Measurements from ENCODE around the gene C22orf39.
"Not testable (repeated sequence)": the region's sequence is repeated elsewhere in the genome, so short reads cannot be mapped to it uniquely, and the experiment has no call there.

The C22orf39 gene

DNA sequence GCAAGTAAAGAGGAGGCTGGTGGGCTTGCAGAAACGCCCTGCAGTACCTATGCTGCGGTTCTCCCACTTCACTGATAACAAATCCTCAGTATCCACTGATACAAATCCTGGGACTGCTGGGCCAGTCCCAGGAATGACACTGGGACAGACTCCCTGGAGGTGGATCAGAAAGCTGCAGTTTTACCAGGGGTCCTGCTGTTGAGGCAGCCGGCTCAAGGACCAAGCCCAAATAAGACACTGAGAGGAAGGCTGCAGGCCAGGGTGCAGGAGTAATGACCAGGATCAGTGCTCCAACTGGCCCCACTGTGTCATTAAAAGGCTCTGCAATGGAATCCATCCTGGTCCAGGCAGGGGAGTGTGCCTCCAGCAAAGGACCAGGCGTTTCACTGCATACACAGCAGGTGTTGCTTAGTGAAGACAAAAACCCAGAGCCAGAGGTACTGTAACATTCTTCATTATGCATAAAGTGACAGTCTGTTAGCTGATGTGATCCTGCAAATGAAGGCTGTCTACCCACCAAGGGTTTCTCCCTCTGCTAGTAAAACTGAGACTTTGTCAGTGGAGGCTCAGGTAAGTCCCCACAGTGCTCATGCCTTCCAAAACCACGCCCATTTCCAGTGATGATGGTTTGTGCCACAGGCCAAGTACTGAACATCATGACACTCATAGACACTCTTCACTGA lies 1.4 kb upstream of the C22orf39 start:
- peak; percentile 57 for FAIRE-seq
- TF ChIP-seq POU2F2 (IDR thresholded peaks at IDR 0.05; ENCODE audit: low read depth, low read length) (no peak), POLR2AphosphoS5 (IDR thresholded peaks at IDR 0.05; ENCODE audit: low read depth, low read length) (no peak; the same call in 1 of the 2 replicates), POLR2A (IDR thresholded peaks at IDR 0.05; ENCODE audit: low read depth, low read length) (no peak), SPI1 (IDR thresholded peaks at IDR 0.05; ENCODE audit: low read depth, low read length) (no peak), PAX5 (IDR thresholded peaks at IDR 0.05; ENCODE audit: insufficient read depth, low read length, severe bottlenecking) (no peak)

DNA sequence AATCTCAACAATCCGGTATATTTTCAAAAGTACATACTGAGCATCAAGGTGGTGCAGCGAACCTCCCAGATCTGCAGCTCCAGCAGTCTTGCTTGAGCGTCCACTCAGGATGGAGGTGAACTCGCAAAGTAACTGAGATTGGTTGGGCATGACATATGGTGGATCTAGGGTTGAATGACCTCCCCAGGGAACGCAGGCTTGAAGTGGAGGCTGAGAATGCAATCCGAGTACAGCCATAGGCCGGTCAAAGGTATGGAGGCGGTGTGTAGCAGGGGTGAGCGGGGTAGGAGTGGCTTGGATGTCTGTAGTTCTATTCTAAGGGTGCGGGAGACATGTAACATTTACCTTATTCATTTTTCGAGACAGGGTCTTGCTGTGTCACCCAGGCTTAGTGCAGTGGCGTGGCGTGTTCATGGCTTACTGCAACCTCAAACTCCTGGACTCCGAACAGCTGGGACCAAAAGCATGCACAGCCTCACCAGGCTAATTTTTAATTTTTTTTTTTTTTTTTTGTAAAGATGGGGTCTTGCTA lies 631 bp upstream of the C22orf39 start:
- peak; percentile 53 for DNase-seq (ENCODE audit: insufficient read length, low spot score)
- peak; percentile 23; the same call in 1 of the 2 replicates for TF ChIP-seq POLR2AphosphoS5 (IDR thresholded peaks at IDR 0.05; ENCODE audit: low read depth, low read length)
- no peak for TF ChIP-seq POU2F2 (IDR thresholded peaks at IDR 0.05; ENCODE audit: low read depth, low read length)
- peak; percentile 25; the same call in 1 of the 2 replicates for TF ChIP-seq POLR2A (IDR thresholded peaks at IDR 0.05; ENCODE audit: low read depth, low read length)
- no peak for FAIRE-seq

More for the DNA sequence above, 1.4 kb upstream of the C22orf39 start:
- no peak for DNase-seq (ENCODE audit: insufficient read length, low spot score)

DNA sequence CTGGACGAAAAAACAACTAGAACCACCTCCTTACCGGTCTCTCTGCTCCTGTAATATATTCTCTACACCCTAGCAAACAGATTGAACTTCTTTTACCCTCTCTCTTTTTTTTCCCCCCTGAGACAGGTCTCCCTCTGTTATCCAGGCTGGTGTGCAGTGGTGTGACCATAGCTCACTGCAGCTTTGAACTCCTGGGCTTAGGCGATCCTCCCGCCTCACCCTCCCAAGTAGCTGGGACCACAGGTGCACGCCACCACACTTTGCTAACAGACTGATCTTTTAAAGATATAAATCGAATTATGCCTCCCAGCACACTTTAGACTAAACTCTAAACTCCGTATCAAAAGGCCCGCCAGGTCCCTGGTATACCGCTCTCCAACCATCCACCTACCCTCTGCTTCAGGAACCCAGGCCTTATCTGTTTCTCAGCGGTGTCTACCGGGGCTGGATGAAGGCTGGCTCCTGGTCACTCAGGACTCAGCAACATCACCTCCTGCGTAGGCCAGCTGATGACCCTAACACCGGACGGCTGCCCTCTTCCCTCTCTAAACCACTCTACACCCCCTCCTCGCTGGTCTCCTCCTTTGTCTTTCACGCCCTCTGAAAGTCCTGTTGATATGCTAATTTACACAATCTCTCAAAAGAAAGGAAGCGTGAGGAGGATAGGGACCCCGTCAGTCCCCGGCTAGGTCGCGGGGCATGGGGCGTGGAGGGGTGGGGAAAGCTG lies 745 bp downstream of the C22orf39 start:
- TF ChIP-seq POLR2A (IDR thresholded peaks at IDR 0.05; ENCODE audit: low read depth, low read length) (no peak), TAF1 (IDR thresholded peaks at IDR 0.05; ENCODE audit: low read depth, low read length) (no peak), SPI1 (IDR thresholded peaks at IDR 0.05; ENCODE audit: low read depth, low read length) (no peak), PAX5 (IDR thresholded peaks at IDR 0.05; ENCODE audit: insufficient read depth, low read length, severe bottlenecking) (no peak), POU2F2 (IDR thresholded peaks at IDR 0.05; ENCODE audit: low read depth, low read length) (no peak), POLR2AphosphoS5 (IDR thresholded peaks at IDR 0.05; ENCODE audit: low read depth, low read length) (no peak)
- DNase-seq (ENCODE audit: insufficient read length, low spot score): no peak
- peak; percentile 50 for FAIRE-seq

DNA sequence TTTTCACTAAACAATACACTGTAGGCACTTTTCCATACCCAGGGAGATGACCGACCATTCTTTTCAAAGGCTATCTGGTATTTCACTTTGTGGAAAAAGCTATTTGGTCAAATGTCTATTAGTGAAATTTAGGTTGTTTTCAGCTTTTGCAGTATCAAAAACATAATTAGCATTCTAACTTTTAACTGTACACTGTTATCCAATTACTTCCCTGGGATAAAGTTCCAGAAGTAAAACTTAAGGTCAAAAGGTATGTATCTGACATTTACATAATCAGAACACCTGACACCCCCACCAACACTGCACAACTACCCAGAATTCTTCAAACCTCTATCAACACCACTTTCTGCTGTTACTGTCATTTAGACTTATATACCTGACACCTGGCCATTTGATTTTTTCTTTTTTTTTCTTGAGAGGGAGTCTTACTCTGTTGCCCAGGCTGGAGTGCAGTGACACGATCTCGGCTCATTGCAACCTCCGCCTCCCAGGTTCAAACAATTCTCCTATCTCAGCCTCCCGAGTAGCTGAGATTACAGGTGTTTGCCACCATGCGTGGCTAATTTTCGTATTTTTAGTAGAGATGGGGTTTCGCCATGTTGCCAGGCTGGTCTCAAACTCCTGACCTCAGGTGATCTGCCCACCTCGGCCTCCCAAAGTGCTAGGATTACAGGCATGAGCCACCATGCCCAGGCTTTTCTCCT lies 2.1 kb downstream of the C22orf39 start:
- not testable (repeated sequence) for DNase-seq (ENCODE audit: insufficient read length, low spot score); FAIRE-seq

DNA sequence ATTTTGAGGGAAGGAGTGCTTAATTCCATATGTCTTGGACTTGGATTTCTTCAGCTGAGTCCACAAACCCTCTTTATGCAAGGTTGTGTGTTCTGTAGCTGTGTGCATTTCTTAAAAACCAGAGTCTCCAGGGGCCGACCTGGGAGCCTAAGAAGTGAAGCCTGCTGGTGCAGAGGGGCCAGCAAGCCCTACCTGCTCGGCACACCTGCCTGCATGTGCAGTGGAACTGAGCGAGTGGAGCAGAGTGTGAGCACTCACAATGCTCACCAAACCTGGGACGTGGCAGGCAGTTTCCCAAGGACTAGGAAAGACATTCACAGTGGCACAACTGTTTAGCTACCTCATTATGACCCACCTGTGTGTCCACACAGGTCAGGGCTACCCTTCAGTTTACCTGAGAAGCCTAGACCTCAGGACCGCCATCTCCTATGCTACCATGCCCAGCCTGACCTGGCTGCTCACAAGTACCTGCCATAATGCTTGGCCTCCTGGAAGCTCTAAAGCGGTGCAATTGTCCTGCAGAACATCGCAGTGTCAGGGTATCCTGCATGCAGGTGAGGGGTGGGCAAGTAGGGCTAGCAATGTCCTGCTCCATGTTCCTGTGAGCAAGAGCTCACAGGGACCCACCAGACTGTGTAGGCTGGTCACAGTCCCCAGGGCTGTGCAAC lies 3.8 kb downstream of the C22orf39 start:
- TF ChIP-seq POLR2A (IDR thresholded peaks at IDR 0.05; ENCODE audit: low read depth, low read length): 0 out of 2 replicates have a peak, but pooled peaks have one; percentile 39
- no peak; the same call in 1 of the 2 replicates for TF ChIP-seq POLR2AphosphoS5 (IDR thresholded peaks at IDR 0.05; ENCODE audit: low read depth, low read length)
- FAIRE-seq: no peak
- no peak for DNase-seq (ENCODE audit: insufficient read length, low spot score)

DNA sequence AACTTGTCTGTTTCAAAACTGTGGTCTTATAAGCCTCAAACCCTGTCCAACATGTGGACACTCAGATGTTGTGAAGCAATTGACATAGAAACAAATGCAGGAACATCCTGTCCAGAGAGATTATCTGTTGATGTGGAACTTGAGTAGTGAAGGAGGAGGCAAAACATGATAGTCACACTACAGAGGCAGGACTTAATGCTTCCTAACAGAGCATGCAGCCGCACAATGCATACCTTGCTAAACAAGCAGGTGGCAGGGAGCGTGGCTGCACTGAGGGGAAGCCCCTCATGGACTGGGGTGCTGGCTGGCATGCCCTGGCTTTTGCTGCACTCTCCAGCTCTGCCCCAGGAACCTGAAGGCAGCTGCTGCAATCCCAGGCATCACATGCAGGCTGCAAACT lies 5.3 kb downstream of the C22orf39 start:
- DNase-seq (ENCODE audit: insufficient read length, low spot score): no peak
- no peak for FAIRE-seq
- TF ChIP-seq SPI1 (IDR thresholded peaks at IDR 0.05; ENCODE audit: low read depth, low read length): no peak
- no peak for TF ChIP-seq TAF1 (IDR thresholded peaks at IDR 0.05; ENCODE audit: low read depth, low read length)
- TF ChIP-seq POU2F2 (IDR thresholded peaks at IDR 0.05; ENCODE audit: low read depth, low read length): no peak
- peak; percentile 20; the same call in 1 of the 2 replicates for TF ChIP-seq POLR2AphosphoS5 (IDR thresholded peaks at IDR 0.05; ENCODE audit: low read depth, low read length)
- TF ChIP-seq PAX5 (IDR thresholded peaks at IDR 0.05; ENCODE audit: insufficient read depth, low read length, severe bottlenecking): no peak
- TF ChIP-seq POLR2A (IDR thresholded peaks at IDR 0.05; ENCODE audit: low read depth, low read length): no peak

DNA sequence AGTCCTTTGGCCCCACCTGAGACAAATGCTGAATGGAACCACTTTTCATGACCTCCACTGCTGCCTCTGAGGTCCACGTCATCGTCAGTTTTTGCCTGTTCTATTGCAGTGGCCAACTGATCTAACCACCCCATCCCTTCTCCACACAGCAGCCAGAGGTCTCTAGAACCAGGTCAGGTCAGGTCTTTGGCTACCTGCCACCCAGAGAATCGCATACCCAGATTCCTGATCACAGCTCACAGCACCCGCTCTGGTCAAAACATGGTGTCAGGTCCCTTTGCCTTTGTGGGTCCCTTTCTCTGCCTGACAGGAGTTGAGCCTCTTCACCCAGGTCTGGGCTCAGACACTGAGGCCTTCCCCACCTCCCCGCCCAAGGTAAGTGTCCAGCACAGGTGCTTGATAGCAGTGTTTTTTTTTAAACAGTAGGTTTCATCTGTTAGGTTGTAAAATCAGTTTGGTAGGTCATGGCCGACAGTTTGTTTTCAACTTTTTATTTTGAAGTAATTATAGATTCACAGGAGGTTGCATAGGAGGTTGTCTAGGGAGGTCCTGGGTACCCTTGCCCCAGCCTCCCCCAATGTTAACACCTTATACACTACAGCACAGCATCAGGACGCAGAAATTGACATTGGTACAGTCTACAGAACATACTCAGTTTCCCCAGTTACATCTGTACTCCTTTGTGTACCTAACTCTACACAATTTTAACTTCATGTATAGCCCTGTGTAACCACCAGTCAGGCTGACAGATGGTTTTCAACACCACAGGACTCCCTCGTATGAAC lies 6.9 kb downstream of the C22orf39 start:
- FAIRE-seq: no peak
- no peak for DNase-seq (ENCODE audit: insufficient read length, low spot score)
- TF ChIP-seq POLR2A (IDR thresholded peaks at IDR 0.05; ENCODE audit: low read depth, low read length) (0 out of 2 replicates have a peak, but pooled peaks have one; percentile 29), POU2F2 (IDR thresholded peaks at IDR 0.05; ENCODE audit: low read depth, low read length) (no peak)

DNA sequence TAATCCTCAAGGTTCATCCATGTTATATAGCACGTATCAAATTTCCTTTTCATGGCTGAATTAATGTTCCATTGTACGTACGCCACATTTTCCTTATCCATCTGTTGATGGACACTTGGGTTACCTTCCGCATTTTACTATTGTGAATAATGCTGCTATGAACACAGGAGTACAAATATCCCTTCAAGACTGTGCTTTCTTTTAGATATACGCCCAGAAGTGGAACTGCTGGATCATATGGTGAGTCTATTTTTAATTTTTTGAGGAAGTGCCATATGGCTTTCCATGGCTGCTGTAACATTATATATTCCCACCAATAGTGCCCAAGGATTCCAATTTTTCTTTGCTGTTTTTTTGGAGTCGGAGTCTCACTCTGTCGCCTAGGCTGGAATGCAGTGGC lies 9.2 kb downstream of the C22orf39 start:
- FAIRE-seq: no peak
- DNase-seq (ENCODE audit: insufficient read length, low spot score): no peak

DNA sequence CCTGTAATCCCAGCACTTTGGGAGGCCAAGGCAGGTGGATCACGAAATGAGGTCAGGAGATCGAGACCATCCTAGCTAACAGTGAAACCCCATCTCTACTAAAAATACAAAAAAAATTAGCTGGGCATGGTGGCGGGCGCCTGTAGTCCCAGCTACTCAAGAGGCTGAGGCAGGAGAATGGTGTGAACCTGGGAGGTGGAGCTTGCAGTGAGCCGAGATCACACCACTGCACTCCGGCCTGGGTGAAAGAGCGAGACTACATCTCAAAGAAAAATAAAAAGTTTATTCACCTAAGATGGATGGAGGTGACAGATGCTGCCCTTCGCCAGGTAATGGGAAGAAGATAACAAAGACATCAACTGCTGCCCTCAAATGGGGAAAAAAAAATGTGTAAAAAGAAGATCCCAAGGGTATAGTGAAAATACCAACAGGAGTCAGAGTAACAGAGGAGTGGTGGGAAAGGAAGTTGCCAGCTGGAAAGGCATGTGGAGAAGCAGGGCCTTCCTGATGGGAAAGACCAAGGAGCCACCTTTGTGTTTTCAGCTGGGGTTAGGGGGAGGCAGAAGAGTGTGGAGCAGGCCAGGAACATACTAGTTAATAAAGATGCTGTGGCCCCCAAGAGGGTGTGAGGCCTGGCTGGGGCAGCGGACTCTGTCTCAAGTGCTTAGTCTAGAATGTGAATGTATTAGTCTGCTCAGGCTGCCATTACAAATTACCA lies 10.9 kb downstream of the C22orf39 start:
- not testable (repeated sequence) for FAIRE-seq; DNase-seq (ENCODE audit: insufficient read length, low spot score)

More for the DNA sequence above, 9.2 kb downstream of the C22orf39 start:
- TF ChIP-seq POLR2A (IDR thresholded peaks at IDR 0.05; ENCODE audit: low read depth, low read length) (no peak), PAX5 (IDR thresholded peaks at IDR 0.05; ENCODE audit: insufficient read depth, low read length, severe bottlenecking) (no peak), SPI1 (IDR thresholded peaks at IDR 0.05; ENCODE audit: low read depth, low read length) (no peak), TAF1 (IDR thresholded peaks at IDR 0.05; ENCODE audit: low read depth, low read length) (no peak), POLR2AphosphoS5 (IDR thresholded peaks at IDR 0.05; ENCODE audit: low read depth, low read length) (no peak), POU2F2 (IDR thresholded peaks at IDR 0.05; ENCODE audit: low read depth, low read length) (no peak)
